Breast epithelium (tissue), 3 donors: Measurements from ENCODE around the gene ALDH1L1.

Experiments used
- CTCF ChIP-seq, 3 donors: fragments of 450-650 bp; IDR thresholded peaks; one replicate each; pipeline ENCODE4 v1.5.1; 2016 to 2017; ENCODE audit warnings: antibody characterized with exemption in 3 of 3, mild to moderate bottlenecking in 3 of 3, moderate library complexity in 3 of 3
- POLR2A ChIP-seq: fragments of 450-650 bp; IDR thresholded peaks from one replicate; pipeline ENCODE4 v1.6.1; 2016; ENCODE audit warnings: antibody characterized with exemption, mild to moderate bottlenecking, moderate library complexity

- no peak for TF ChIP-seq CTCF (IDR thresholded peaks at IDR 0.05)
- no peak for TF ChIP-seq POLR2A
Measured at GRCh38 chr3:126117786-126118185, 62.6 kb downstream of the ALDH1L1 start.
